Kidney epithelial cell (primary cell): ENCODE results near the gene MBOAT1. TPM values are rescaled to one million over a fixed set of nuclear protein-coding genes. Genes with fewer than 3 reads are reported as not detected.
"Not testable (repeated sequence)": the region's sequence is repeated elsewhere in the genome, so short reads cannot be mapped to it uniquely, and the experiment has no call there.

ENCODE experiments used
- DNase-seq: peaks from one replicate; pipeline ENCODE4 v3.0.0-alpha.2; 2010; ENCODE audit warnings: low read depth
- H3K27me3 ChIP-seq: 2 replicates; pipeline ENCODE4 v1.6.0; 2011; ENCODE audit warnings: low read length; ENCODE audit not compliant: control insufficient read depth, insufficient read depth
- H3K36me3 ChIP-seq: 2 replicates; pipeline ENCODE4 v1.5.1; 2011; ENCODE audit warnings: low read length; ENCODE audit not compliant: control insufficient read depth, insufficient read depth
- H3K4me3 ChIP-seq: 2 replicates; pipeline ENCODE4 v1.5.1; 2011; ENCODE audit warnings: low read depth, mild to moderate bottlenecking, control low read depth, low read length
- CTCF ChIP-seq: IDR thresholded peaks from 2 replicates; pipeline ENCODE4 v1.5.1; 2011; ENCODE audit warnings: mild to moderate bottlenecking, moderate library complexity, low read length, control low read depth, inconsistent platforms; ENCODE audit not compliant: insufficient read depth, poor library complexity, severe bottlenecking
- total RNA-seq: library from RNA; depleted of rRNA; stranded (reverse); fragments of >200 nt; gene quantifications from 2 replicates; pipeline ENCODE4 v1.2.3, GENCODE V29; 2015

MBOAT1 gene
- total RNA-seq, 1 donor from 2014 or later: 12.0 TPM

- Histone ChIP-seq H3K36me3 (no peaks in the 10 kb centered on the region), H3K4me3 (no peak overlapping the region), H3K27me3 (no peaks in the 10 kb centered on the region)
- no peak for TF ChIP-seq CTCF
- no peak for DNase-seq
Observed at GRCh38 chr6:20186981-20187380, 25.3 kb downstream of the MBOAT1 start.

GRCh38 chr6:20183706-20184105, 28.6 kb downstream of the MBOAT1 start:
- no peak for TF ChIP-seq CTCF
- no peaks in the 10 kb centered on the region for H3K27me3 ChIP-seq
- no peak overlapping the region for H3K4me3 ChIP-seq
- DNase-seq: no peak
- H3K36me3 ChIP-seq: no peaks in the 10 kb centered on the region

- no peak overlapping the region for H3K4me3 ChIP-seq
- no peaks in the 10 kb centered on the region for H3K27me3 ChIP-seq
- peak; percentile 28 for DNase-seq
- H3K36me3 ChIP-seq: no peaks in the 10 kb centered on the region
- no peak for TF ChIP-seq CTCF
Observed at GRCh38 chr6:20182926-20183521, 29.2 kb downstream of the MBOAT1 start.

- DNase-seq: no peak
- H3K4me3 ChIP-seq: no peak overlapping the region
Observed at GRCh38 chr6:20182069-20182468, 30.2 kb downstream of the MBOAT1 start.

GRCh38 chr6:20180935-20181334, 31.3 kb downstream of the MBOAT1 start:
- no peaks in the 10 kb centered on the region for H3K36me3 ChIP-seq
- no peak overlapping the region for H3K4me3 ChIP-seq
- DNase-seq: no peak
- H3K27me3 ChIP-seq: no peaks in the 10 kb centered on the region
- no peak for TF ChIP-seq CTCF

More at GRCh38 chr6:20182069-20182468, 30.2 kb downstream of the MBOAT1 start:
- H3K36me3 ChIP-seq: no peaks in the 10 kb centered on the region
- no peak for TF ChIP-seq CTCF
- no peaks in the 10 kb centered on the region for H3K27me3 ChIP-seq

- not testable (repeated sequence) for H3K27me3 ChIP-seq, DNase-seq, H3K36me3 ChIP-seq, H3K4me3 ChIP-seq
Observed at GRCh38 chr6:20179287-20180045, 32.8 kb downstream of the MBOAT1 start.
